DOHH2 (cell line): ENCODE results near the gene POU2F3.

Source experiments
- H3F3A ChIP-seq: fragments of 200-600 bp; sonication (generic), shearing (Covaris generic); 2 replicates; pipeline ENCODE4 v1.6.0; 2016; ENCODE audit warnings: antibody characterized with exemption, mild to moderate bottlenecking; ENCODE audit not compliant: control insufficient read depth, insufficient read depth
- H3K27ac ChIP-seq: fragments of 200-600 bp; sonication (generic); 2 replicates; pipeline ENCODE4 v1.5.1; 2014; ENCODE audit warnings: low read depth, mild to moderate bottlenecking, low read length, moderate library complexity
- H3K27me3 ChIP-seq: fragments of 200-600 bp; sonication (generic); 2 replicates; pipeline ENCODE4 v1.6.1; 2014; ENCODE audit warnings: mild to moderate bottlenecking, low read length, mixed read lengths; ENCODE audit not compliant: control insufficient read depth
- H3K36me3 ChIP-seq: fragments of 200-600 bp; sonication (generic); 2 replicates; pipeline ENCODE4 v1.6.1; 2014; ENCODE audit warnings: mild to moderate bottlenecking, low read length, moderate library complexity, mixed read lengths; ENCODE audit not compliant: control insufficient read depth
- H3K4me1 ChIP-seq: fragments of 200-600 bp; sonication (generic); 2 replicates; pipeline ENCODE4 v1.6.1; 2014; ENCODE audit warnings: mild to moderate bottlenecking, low read length, mixed read lengths; ENCODE audit not compliant: control insufficient read depth
- H3K4me2 ChIP-seq: fragments of 200-600 bp; sonication (generic); 2 replicates; pipeline ENCODE4 v1.6.0; 2014; ENCODE audit warnings: mild to moderate bottlenecking, low read length, moderate library complexity
- H3K4me3 ChIP-seq: fragments of 200-600 bp; sonication (generic); 2 replicates; pipeline ENCODE4 v1.5.1; 2014; ENCODE audit warnings: mild to moderate bottlenecking, low read length, mixed read lengths
- H3K79me2 ChIP-seq: fragments of 200-600 bp; sonication (generic); 2 replicates; pipeline ENCODE4 v1.6.1; 2014; ENCODE audit warnings: mild to moderate bottlenecking, low read length, mixed read lengths; ENCODE audit not compliant: control insufficient read depth
- H3K9me2 ChIP-seq: fragments of 200-600 bp; sonication (generic); replicated peaks from 2 replicates; pipeline ENCODE4 v1.6.1; 2014; ENCODE audit warnings: mild to moderate bottlenecking, low read length, mixed read lengths; ENCODE audit not compliant: control insufficient read depth
- H3K9me3 ChIP-seq: fragments of 200-600 bp; sonication (generic); 2 replicates; pipeline ENCODE4 v1.6.1; 2014; ENCODE audit warnings: antibody characterized with exemption, low read length, mixed read lengths; ENCODE audit not compliant: control insufficient read depth, insufficient read depth
- H4K20me1 ChIP-seq: fragments of 200-600 bp; sonication (generic); 2 replicates; pipeline ENCODE4 v1.6.0; 2014; ENCODE audit warnings: low read depth, mild to moderate bottlenecking, antibody characterized with exemption, low read length, moderate library complexity; ENCODE audit not compliant: control insufficient read depth, insufficient read depth
- EZH2phosphoT487 ChIP-seq: fragments of 200-600 bp; sonication (generic); IDR thresholded peaks from 2 replicates; pipeline ENCODE4 v1.6.1; 2017; ENCODE audit warnings: borderline replicate concordance, mild to moderate bottlenecking, antibody characterized with exemption, low read length, moderate library complexity, mixed read lengths
- TF ChIP-seq, protein P1 (sequence below): fragments of 200-600 bp; sonication (generic); IDR thresholded peaks from one replicate; pipeline ENCODE4 v1.5.1; 2014; ENCODE audit warnings: antibody characterized with exemption, mild to moderate bottlenecking, low read depth, low read length; ENCODE audit not compliant: poor library complexity, severe bottlenecking

Gene POU2F3

DNA sequence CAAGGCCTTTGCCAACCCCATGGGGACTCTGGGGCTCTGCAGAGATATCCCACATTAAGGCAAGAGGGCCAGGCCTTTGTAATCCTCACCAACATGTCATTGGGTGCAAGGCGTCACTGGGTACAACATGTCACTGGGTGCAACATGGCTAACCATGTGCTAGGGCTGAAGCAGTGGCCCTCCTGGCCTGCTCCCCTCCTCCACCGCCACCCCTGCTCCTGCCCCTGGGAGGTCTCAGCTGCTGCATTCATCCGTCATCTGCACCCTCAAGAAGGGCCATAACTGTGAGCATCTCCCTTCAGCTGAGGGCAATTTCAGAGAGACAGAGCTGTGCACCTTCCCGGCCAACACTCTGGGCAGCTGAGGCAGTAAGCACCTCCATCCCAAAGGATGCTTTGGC lies 45.8 kb upstream of the POU2F3 start:
- Histone ChIP-seq H3K4me2 (no peak overlapping the region), H3K9me3 (no peaks in the 10 kb centered on the region), H3K79me2 (no peaks in the 10 kb centered on the region), H4K20me1 (peaks cover 4% of the 10 kb centered on the region; the same call in 1 of the 2 replicates), H3K27ac (no peak overlapping the region), H3F3A (no peaks in the 10 kb centered on the region), H3K36me3 (no peaks in the 10 kb centered on the region), H3K9me2 (no peaks in the 10 kb centered on the region), H3K4me1 (no peaks in the 10 kb centered on the region), H3K4me3 (no peak overlapping the region), H3K27me3 (peaks cover 6% of the 10 kb centered on the region; the same call in 1 of the 2 replicates)
- TF ChIP-seq, protein P1, sequence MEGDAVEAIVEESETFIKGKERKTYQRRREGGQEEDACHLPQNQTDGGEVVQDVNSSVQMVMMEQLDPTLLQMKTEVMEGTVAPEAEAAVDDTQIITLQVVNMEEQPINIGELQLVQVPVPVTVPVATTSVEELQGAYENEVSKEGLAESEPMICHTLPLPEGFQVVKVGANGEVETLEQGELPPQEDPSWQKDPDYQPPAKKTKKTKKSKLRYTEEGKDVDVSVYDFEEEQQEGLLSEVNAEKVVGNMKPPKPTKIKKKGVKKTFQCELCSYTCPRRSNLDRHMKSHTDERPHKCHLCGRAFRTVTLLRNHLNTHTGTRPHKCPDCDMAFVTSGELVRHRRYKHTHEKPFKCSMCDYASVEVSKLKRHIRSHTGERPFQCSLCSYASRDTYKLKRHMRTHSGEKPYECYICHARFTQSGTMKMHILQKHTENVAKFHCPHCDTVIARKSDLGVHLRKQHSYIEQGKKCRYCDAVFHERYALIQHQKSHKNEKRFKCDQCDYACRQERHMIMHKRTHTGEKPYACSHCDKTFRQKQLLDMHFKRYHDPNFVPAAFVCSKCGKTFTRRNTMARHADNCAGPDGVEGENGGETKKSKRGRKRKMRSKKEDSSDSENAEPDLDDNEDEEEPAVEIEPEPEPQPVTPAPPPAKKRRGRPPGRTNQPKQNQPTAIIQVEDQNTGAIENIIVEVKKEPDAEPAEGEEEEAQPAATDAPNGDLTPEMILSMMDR: no peak
- TF ChIP-seq EZH2phosphoT487: no peak

DNA sequence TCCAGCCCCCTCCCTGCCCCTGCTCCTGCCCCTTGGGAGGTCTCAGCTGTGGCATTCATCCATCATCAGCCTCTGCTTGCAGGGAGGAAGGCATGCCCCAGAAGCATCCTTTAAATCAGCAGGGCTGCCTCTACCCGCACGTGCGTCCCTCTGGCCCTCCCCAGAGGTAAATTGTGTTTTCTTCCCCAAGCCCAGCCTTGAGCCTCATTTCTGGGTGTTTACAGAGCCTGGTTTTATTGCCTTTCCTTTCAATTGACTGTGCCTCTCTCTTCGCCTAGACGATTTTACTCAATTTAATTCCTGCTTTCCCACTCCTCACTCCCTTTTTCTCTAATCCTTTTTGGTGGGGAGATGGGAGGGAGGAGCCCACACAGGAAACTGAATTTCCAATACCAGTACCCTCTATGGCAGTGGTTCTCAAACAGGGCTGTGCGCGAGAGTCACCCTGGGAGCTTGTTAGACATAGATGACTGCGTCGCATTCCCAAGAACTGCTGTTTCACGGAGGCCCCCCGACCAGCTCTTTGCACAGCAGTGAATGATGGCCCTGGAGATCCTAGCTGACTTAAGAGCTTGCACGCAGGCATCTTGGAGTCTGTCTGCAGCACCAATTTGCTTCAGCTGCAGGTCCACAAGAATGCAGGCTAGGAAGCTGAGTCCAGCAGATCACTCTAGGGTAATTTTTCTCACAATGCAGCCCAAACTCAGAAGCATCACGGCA lies 44.2 kb upstream of the POU2F3 start:
- no peaks in the 10 kb centered on the region for H3K79me2 ChIP-seq
- no peak overlapping the region for H3K4me2 ChIP-seq
- H3K9me2 ChIP-seq: no peaks in the 10 kb centered on the region
- H3K4me3 ChIP-seq: no peak overlapping the region
- no peak for TF ChIP-seq EZH2phosphoT487
- TF ChIP-seq, protein P1: no peak
- no peaks in the 10 kb centered on the region for H3K4me1 ChIP-seq
- no peaks in the 10 kb centered on the region for H4K20me1 ChIP-seq
- H3K36me3 ChIP-seq: no peaks in the 10 kb centered on the region
- H3F3A ChIP-seq: no peaks in the 10 kb centered on the region
- 0 out of 2 replicates have a peak, but pooled peaks cover 3% of the 10 kb centered on the region for H3K27me3 ChIP-seq
- H3K27ac ChIP-seq: no peak overlapping the region
- no peaks in the 10 kb centered on the region for H3K9me3 ChIP-seq

- 0 out of 2 replicates have a peak, but pooled peaks cover 3% of the 10 kb centered on the region for H3K27me3 ChIP-seq
- H4K20me1 ChIP-seq: no peaks in the 10 kb centered on the region
- H3K4me3 ChIP-seq: no peak overlapping the region
- H3K27ac ChIP-seq: no peak overlapping the region
- H3K9me3 ChIP-seq: no peaks in the 10 kb centered on the region
- no peaks in the 10 kb centered on the region for H3K79me2 ChIP-seq
- H3K9me2 ChIP-seq: no peaks in the 10 kb centered on the region
- TF ChIP-seq, protein P1: no peak
- TF ChIP-seq EZH2phosphoT487: no peak
- H3K4me1 ChIP-seq: no peaks in the 10 kb centered on the region
- no peak overlapping the region for H3K4me2 ChIP-seq
- no peaks in the 10 kb centered on the region for H3K36me3 ChIP-seq
- no peaks in the 10 kb centered on the region for H3F3A ChIP-seq
Measured at GRCh38 chr11:120196826-120197225, 43.1 kb upstream of the POU2F3 start.
